Stimulated activated CD4-positive, alpha-beta T cell treated with anti-CD3 and anti-CD28 coated beads, Interleukin-1b, Interleukin-23, amount 100 ng/mL, for 24 hours (primary cell): ENCODE measurements around the gene INVS.
"Not testable (repeated sequence)": the region's sequence is repeated elsewhere in the genome, so short reads cannot be mapped to it uniquely, and the experiment has no call there.

Experiments
- DNase-seq, 4 experiments: peaks; one replicate each; pipeline ENCODE4 v3.0.0-alpha.2; 2020; ENCODE audit warnings: low read depth in 4 of 4, low spot score in 1 of 4

Gene INVS

GRCh38 chr9:100308965-100309564 lies 210.0 kb downstream of the INVS start:
- no peak for DNase-seq

- no peak for DNase-seq
Observed at GRCh38 chr9:100309992-100310391, 210.9 kb downstream of the INVS start.

- DNase-seq, result no peak
Observed at GRCh38 chr9:100315561-100315960, 216.5 kb downstream of the INVS start.

- no peak for DNase-seq
Observed at GRCh38 chr9:100317706-100318105, 218.7 kb downstream of the INVS start.

GRCh38 chr9:100322954-100323536 lies 224.0 kb downstream of the INVS start:
- DNase-seq, result peak in 2 of 4 experiments; percentile 1

GRCh38 chr9:100324594-100325200 lies 225.7 kb downstream of the INVS start:
- DNase-seq, result no peak

- DNase-seq, result not testable (repeated sequence)
Observed at GRCh38 chr9:100338736-100339135, 239.7 kb downstream of the INVS start.

GRCh38 chr9:100340224-100340623 lies 241.2 kb downstream of the INVS start:
- DNase-seq, result no peak

GRCh38 chr9:100341889-100342288 lies 242.8 kb downstream of the INVS start:
- DNase-seq, result no peak

GRCh38 chr9:100346836-100347235 lies 247.8 kb downstream of the INVS start:
- DNase-seq, result no peak

GRCh38 chr9:100350188-100350587 lies 251.1 kb downstream of the INVS start:
- DNase-seq, result no peak
